GM18505 (cell line): Measurements from ENCODE around the gene MRPL14.

Experiments
- ATAC-seq: cut with Tn5 transposase; IDR thresholded peaks from one replicate; pipeline ENCODE4 v1.9.1; 2021; ENCODE audit not compliant: unreplicated experiment
- POLR2A ChIP-seq: IDR thresholded peaks from 4 replicates; pipeline ENCODE4 v1.6.1; 2011; ENCODE audit warnings: borderline replicate concordance; ENCODE audit not compliant: insufficient read depth, insufficient read length; ENCODE audit errors: extremely low read depth

The MRPL14 gene

GRCh38 chr6:44126320-44127149 is 717 bp downstream of the MRPL14 start:
- peak; percentile 34 for ATAC-seq
- TF ChIP-seq POLR2A, result peak; percentile 42

- ATAC-seq, result no peak
- no peak for TF ChIP-seq POLR2A
These were observed 3.7 kb downstream of the MRPL14 start for GRCh38 chr6:44123544-44123943.

GRCh38 chr6:44122801-44123200 is 4.5 kb downstream of the MRPL14 start:
- no peak for ATAC-seq
- TF ChIP-seq POLR2A, result no peak

- no peak for ATAC-seq
- no peak for TF ChIP-seq POLR2A
These were observed 6.4 kb downstream of the MRPL14 start for GRCh38 chr6:44120692-44121443.

- ATAC-seq, result no peak
- no peak for TF ChIP-seq POLR2A
These were observed 7.5 kb downstream of the MRPL14 start for GRCh38 chr6:44119704-44120262.

- ATAC-seq, result no peak
- TF ChIP-seq POLR2A, result no peak
These were observed 9.7 kb downstream of the MRPL14 start for GRCh38 chr6:44117397-44118128.

GRCh38 chr6:44116641-44117382 is 10.4 kb downstream of the MRPL14 start:
- no peak for ATAC-seq

GRCh38 chr6:44115866-44116265 is 11.4 kb downstream of the MRPL14 start:
- no peak for TF ChIP-seq POLR2A
- no peak for ATAC-seq

More at GRCh38 chr6:44116641-44117382, 10.4 kb downstream of the MRPL14 start:
- no peak for TF ChIP-seq POLR2A

GRCh38 chr6:44113414-44113813 is 13.8 kb downstream of the MRPL14 start:
- no peak for TF ChIP-seq POLR2A
- no peak for ATAC-seq

GRCh38 chr6:44111434-44112417 is 15.5 kb downstream of the MRPL14 start:
- TF ChIP-seq POLR2A, result no peak
- ATAC-seq, result no peak

GRCh38 chr6:44110966-44111365 is 16.3 kb downstream of the MRPL14 start:
- no peak for ATAC-seq
- TF ChIP-seq POLR2A, result no peak

- no peak for ATAC-seq
- no peak for TF ChIP-seq POLR2A
These were observed 17.1 kb downstream of the MRPL14 start for GRCh38 chr6:44110005-44110676.

GRCh38 chr6:44109212-44109611 is 18.0 kb downstream of the MRPL14 start:
- ATAC-seq, result no peak
- TF ChIP-seq POLR2A, result no peak
